IPS-18c (cell line): ENCODE data around the gene PCSK7.

Experiments
- H3K4me3 ChIP-seq: 2 replicates; pipeline ENCODE4 v1.7.0; 2013; ENCODE audit warnings: low read depth, mild to moderate bottlenecking, low read length, moderate library complexity; ENCODE audit not compliant: insufficient read depth
- H3K9me3 ChIP-seq: one replicate; pipeline ENCODE4 v1.6.1; 2013; ENCODE audit warnings: mild to moderate bottlenecking, low read length, moderate library complexity; ENCODE audit not compliant: control insufficient read depth, insufficient read depth

The PCSK7 gene

GRCh38 chr11:117205211-117205818, 26.6 kb downstream of the PCSK7 start:
- H3K4me3 ChIP-seq: no peak overlapping the region
- H3K9me3 ChIP-seq: no peaks in the 10 kb centered on the region

DNA sequence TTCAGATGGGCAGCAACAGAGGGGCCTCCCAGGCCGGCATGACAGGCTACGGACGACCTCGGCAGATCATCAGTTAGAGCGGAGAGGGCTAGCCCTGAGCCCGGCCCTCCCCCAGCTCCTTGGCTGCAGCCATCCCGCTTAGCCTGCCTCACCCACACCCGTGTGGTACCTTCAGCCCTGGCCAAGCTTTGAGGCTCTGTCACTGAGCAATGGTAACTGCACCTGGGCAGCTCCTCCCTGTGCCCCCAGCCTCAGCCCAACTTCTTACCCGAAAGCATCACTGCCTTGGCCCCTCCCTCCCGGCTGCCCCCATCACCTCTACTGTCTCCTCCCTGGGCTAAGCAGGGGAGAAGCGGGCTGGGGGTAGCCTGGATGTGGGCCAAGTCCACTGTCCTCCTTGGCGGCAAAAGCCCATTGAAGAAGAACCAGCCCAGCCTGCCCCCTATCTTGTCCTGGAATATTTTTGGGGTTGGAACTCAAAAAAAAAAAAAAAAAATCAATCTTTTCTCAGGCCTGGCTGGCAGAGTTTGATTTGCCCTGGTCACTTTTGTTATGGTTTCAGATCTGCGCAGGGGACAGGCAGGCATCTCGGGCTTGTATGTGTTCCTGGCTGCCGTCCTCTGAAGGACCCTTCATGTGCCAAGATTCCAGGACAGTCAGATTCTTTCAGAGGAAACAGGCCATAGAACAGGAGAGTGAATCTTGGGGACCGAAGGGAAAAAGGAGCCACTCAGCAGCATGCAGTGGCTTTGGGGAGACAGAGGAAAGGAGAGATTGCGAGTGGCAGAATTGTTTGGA, 27.4 kb downstream of the PCSK7 start:
- Histone ChIP-seq H3K9me3 (no peaks in the 10 kb centered on the region), H3K4me3 (no peak overlapping the region)

- no peaks in the 10 kb centered on the region for H3K9me3 ChIP-seq
- no peak overlapping the region for H3K4me3 ChIP-seq
Observed at GRCh38 chr11:117203069-117203407, 28.8 kb downstream of the PCSK7 start.

- H3K9me3 ChIP-seq: no peaks in the 10 kb centered on the region
- no peak overlapping the region for H3K4me3 ChIP-seq
Observed at GRCh38 chr11:117202386-117203068, 29.3 kb downstream of the PCSK7 start.

- Histone ChIP-seq H3K9me3 (no peaks in the 10 kb centered on the region), H3K4me3 (peak overlapping the region; percentile 25; the same call in 1 of the 2 replicates)
Observed at GRCh38 chr11:117201658-117202305, 30.1 kb downstream of the PCSK7 start.

GRCh38 chr11:117200813-117201657, 30.8 kb downstream of the PCSK7 start:
- H3K9me3 ChIP-seq: no peaks in the 10 kb centered on the region

GRCh38 chr11:117199916-117200812, 31.7 kb downstream of the PCSK7 start:
- Histone ChIP-seq H3K9me3 (no peaks in the 10 kb centered on the region), H3K4me3 (peak overlapping the region; percentile 58)

More at GRCh38 chr11:117200813-117201657, 30.8 kb downstream of the PCSK7 start:
- peak overlapping the region; percentile 25; the same call in 1 of the 2 replicates for H3K4me3 ChIP-seq

- H3K9me3 ChIP-seq: no peaks in the 10 kb centered on the region
- peak within 1 kb of the TSS; percentile 58 for H3K4me3 ChIP-seq
Observed at GRCh38 chr11:117199053-117199915, 32.6 kb downstream of the PCSK7 start, which contains the start of gene TAGLN. TSS of gene TAGLN (plus strand) at chr11:117199370. CDS start at chr11:117203014, 3,644 bp downstream.

DNA sequence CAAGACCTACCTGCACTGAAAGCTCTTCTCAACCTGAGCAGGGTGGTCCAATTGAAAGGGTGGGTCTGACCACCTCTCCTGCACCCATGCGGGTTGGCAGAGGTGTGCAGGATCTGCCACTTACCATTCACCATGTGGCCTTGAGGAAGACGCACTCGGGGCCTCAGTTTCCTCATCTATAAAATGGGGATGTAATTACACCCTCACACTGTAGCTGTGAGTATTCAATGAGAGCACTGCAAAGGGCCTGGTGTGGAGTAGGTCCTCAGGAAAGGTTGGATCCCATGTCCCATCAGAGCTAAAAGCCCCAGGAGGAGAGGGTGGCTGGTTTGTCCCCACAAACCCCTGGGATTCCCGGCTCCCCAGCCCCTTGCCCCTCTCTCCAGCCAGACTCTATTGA, 33.3 kb downstream of the PCSK7 start:
- Histone ChIP-seq H3K9me3 (no peaks in the 10 kb centered on the region), H3K4me3 (peak overlapping the region; percentile 58)

GRCh38 chr11:117197516-117198456, 34.1 kb downstream of the PCSK7 start:
- no peak overlapping the region for H3K4me3 ChIP-seq
- no peaks in the 10 kb centered on the region for H3K9me3 ChIP-seq

- H3K9me3 ChIP-seq: no peaks in the 10 kb centered on the region
- H3K4me3 ChIP-seq: no peak overlapping the region
Observed at GRCh38 chr11:117197006-117197405, 34.9 kb downstream of the PCSK7 start.

DNA sequence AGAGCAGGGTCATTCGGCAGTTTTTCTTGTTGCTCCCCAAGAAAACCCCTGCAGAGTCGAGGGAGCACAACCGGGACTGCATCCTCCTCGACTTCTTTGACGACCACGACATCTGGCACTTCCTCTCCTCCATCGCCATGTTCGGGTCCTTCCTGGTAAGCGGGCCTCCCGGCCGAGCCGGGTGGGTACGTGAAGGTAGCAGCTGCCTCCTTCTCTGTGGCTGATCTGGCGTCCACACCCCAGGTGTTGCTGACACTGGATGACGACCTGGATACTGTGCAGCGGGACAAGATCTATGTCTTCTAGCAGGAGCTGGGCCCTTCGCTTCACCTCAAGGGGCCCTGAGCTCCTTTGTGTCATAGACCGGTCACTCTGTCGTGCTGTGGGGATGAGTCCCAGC, 36.1 kb downstream of the PCSK7 start:
- no peaks in the 10 kb centered on the region for H3K9me3 ChIP-seq
- no peak overlapping the region for H3K4me3 ChIP-seq

DNA sequence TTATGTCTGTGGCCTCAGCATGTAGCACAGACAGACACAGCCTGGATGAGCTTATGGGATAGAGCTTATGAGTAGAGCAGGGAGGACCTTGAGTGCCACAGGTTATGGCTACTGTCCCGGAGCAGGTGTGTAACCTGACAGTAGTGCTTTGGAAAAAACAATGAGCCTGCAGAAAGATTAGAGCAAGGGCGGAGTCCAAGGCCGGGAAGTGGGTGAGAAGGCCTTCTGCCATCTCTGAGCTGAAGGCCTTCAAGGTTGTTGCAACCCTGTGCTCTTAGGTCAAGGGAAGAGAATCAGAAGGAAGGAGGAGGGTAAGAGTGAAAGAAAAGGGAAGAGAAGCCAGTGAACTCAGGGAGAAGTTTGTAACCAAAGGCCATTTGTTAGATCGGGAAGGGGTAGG, 36.6 kb downstream of the PCSK7 start:
- Histone ChIP-seq H3K4me3 (no peak overlapping the region), H3K9me3 (no peaks in the 10 kb centered on the region)

DNA sequence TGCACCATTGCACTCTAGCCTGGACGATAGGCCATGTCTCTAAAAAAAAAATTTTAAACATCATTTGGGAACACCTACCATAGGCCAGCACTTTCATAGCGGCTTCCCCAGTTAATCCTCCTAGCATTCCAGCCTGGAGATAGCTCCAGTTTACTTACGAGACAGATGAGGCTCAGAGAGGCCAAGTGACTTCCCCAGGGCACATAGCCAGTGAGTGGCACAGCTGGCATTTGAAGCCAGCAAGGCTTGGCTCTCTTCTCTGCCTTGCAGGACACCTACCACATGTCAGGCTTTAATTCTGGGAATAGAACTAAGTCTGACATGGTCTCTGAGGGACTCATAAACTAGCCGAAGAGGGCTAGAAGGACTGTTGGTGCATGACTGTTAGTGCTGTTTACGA, 37.6 kb downstream of the PCSK7 start:
- Histone ChIP-seq H3K4me3 (no peak overlapping the region), H3K9me3 (no peaks in the 10 kb centered on the region)
